Epidermal melanocyte (primary cell): ENCODE measurements around the gene TAF12.
"Not testable (repeated sequence)": the region's sequence is repeated elsewhere in the genome, so short reads cannot be mapped to it uniquely, and the experiment has no call there.

Experiments used
- DNase-seq: peaks from one replicate; pipeline ENCODE4 v3.0.0; 2011; ENCODE audit warnings: low spot score; ENCODE audit not compliant: insufficient read length

TAF12 gene

DNA sequence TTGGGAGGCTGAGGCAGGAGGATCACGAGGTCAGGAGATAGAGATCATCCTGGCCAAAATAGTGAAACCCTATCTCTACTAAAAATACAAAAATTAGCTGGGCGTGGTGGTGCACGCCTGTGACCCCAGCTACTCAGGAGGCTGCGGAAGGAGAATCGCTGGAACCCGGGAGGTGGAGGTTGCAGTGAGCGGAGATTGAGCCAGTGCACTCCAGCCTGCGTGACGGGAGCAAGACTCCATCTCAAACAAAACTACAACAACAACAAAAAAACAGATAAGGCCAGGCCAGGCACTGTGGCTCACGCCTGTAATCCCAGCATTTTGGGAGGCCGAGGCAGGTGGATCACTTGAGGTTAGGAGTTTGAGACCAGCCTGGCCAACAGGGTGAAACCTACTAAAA lies 2.5 kb upstream of the TAF12 start:
- not testable (repeated sequence) for DNase-seq

DNA sequence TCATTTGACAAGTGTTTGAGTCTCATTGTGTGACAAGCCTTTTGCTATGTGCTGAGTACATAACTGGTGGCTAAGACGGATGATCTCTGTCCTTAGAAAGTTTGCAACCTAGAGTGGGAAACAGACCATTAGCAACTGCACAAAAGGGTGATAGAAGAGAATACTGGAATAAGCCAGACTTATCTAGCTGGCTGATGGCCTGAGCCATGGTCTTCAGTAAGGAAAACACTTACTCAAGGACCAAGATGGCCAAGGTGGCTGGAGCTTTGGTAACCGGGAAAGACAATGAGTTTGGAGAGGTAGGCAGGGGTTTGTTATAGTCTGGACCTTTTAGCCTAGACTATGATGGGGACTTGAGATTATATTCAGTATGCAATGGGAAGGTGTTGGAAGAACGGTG lies 1.6 kb upstream of the TAF12 start:
- DNase-seq, result peak; percentile 8

DNA sequence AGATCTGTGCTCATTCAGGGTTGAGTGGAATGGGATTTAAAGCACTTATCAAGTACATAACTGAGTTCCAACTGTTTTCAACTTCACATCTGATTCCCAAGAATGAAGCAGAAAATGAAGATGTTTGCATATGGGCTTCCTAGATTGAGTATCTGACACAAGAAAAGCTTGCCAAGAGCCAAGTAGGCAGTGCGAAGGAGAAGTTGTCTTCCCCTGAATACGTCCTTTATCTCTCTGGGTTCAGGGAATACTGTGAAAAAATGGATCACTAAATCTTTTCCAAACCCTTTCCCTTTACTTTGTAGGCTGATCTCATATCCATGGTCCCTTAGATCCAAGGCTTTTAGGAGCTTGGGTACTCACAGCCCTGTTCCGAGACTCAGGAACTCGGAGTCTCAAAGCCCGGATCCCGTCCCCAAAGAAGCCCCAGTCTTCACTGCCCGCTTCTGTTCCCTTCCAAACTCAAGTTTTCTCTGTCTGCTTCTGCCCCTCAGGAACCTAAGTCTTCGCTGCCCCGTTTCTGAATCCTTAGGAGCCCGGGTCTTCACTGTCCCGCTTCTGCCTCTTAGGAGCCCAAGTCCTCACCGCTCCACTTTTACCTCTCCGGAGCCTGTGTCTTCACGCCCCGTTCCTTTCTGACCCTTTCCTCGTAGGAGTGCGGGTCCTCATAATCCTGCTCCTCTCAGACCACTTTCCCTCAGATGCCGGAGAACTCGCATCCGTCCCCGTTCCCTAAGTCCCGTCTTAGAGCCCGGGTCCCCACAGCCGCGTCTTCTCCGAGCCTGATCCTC lies 616 bp downstream of the TAF12 start:
- DNase-seq, result peak; percentile 44

DNA sequence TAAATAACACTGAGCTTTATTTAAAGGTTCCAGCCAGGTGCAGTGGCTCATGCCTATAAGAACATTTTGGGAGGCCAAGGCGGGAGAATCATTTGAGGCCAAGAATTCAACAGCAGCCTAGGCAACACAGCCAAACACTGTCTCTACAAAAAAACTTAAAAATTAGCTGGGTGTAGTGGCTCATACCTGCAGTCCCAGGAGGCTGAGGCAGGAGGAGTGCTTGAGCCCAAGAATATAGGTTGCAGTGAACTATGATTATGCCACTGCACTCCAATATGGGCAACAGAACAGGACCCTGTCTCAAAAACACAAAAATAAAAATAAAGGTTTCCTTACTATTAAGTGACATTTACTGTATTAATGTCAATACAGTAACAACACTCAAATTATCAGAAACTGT lies 2.1 kb downstream of the TAF12 start:
- DNase-seq, result no peak

DNA sequence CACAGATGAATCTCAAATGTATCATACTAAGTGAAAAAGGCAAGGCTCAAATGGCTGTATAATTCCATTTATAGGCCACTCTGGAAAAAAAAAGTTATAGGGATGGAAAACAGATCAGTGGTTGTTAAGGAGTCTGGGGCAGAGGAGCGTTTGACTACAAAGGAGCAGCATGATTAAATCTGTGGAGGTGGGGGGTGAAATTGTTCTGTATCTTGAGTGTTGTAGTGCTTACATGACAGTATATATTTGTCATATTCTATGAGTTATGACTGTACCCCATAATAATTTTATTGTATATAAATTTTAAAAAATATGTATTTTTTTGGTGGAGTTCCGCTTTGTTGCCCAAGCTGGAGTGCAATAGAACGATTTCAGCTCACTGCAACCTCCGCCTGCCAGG lies 10.3 kb downstream of the TAF12 start:
- peak; percentile 14 for DNase-seq

DNA sequence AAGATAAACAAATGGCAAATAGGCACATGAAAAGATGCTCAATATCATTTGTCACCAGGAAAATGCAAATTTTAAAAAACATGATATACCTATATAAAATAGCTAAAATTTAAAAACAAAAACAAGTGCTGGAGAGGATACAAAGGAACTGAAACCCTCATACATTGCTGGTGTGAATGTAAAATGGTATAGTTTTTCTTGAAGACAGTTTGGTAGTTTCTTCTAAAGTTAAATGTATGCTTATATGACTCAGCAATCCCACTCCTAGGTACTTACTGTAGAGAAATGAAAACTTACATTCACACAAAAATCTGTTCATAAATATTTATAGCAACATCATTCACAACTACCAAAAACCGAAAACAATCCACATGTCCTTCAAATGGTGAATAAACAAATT lies 11.2 kb downstream of the TAF12 start:
- no peak for DNase-seq

DNA sequence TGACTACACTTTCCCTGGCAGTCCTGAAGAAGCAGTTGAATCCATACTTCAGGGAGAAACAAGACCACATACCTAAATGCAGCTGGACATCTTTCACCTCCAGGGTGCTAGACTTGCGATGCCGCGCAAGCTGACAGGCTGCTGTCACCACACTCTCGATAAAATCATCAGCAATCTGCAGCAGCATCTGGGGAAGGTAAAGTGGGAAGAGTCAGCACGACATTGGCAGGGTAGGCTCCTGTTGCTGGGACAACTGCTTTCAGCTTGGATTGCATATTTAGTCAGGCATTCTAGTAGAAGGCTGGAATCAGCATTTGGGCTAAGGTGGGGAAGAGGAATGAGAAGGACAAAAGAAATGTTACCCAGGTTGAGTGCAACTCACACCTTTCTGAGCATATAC lies 29.7 kb downstream of the TAF12 start:
- DNase-seq, result no peak

DNA sequence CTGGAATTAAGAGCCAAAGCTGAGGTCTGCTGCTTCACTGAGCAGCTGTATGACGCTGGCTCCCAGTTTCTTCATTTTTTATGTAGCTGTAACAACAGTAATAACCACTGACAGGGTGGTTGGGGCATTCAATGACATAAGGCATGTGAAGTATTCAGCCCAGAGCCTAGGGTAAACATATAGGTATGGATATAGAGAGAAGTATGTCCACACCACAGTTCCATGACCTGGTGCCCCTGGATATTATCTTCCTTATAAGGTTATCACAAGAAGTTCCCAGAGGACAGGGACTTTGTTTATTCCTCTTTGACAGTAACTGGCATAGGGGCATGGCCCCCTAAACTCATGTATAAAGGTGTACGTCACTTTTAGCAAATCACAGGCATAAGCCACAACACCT lies 36.1 kb downstream of the TAF12 start:
- no peak for DNase-seq

DNA sequence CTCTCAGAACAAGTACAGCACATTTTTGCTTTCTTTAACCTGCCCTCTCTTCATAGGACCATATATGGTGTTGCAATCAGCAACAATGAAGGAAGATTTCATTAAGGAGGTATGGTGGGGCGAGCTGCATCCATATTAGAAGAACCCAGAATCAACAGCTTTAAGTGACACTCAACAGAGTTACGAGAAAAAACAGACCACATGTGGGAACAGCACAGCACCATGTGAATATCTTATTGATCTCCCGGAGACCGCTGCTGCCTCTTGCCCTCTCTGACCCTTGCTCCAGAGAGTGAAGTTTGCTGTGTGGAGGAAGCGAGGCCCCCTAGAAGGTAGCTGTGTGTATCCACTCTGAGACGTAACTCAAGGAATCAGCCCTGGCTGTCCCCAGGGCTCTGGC lies 37.9 kb downstream of the TAF12 start:
- no peak for DNase-seq

DNA sequence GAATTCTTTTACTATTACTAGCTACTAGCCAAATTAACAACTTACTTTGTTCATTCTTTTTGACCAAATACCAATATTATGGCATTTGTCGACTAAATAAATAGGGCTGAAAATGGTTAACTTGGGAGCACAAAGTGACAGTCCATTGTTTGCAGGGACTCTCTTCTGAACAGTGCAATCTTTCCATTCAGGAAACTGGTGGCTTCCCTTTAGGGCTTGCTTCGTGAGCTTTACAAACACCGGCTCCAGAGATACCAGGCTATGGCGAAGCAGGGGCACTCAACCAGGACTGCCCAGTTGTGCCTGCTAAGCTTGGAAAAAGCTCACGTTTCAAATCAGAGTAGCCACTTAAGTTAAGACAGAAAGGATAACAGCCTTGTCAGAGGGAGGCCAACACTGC lies 38.5 kb downstream of the TAF12 start:
- DNase-seq, result no peak

DNA sequence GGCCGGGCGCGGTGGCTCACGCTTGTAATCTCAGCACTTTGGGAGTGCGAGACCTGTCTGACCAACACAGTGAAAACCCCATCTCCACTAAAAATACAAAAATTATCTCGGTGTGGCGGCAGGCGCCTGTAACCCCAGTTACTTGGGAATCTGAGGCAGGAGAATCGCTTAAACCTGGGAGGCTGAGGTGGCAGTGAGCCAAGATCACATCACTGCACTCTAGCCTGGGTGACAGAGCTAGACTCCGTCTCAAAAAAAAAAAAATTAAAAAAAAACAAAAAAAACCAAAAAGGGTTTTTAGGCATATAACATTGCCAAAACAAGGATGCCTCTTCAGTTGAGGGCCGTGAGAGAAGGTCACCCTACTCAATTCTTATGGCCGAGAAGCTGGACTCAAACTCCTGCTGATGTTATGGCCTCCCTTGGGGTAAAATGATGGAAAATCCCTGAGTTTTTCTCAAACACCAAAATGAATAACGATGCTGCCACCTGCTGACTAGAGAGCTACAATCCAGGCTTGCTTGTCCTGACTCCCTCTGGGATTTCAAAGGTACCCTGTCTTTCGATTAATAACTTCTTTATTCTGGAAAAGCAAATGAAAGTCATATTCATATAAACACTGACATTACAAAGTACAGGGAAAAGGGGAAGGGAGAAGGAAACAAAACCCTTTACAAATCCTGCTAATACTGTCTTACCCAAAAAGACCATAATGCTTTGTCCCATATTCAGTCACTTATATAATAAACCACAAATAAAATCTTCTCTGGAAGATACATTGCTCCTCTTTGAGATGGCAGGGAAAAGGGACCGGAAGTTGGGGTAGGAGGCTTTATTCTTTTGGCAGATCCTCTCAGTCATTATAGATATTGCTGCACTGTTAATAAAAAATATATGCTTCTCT lies 40.1 kb downstream of the TAF12 start:
- peak; percentile 81 for DNase-seq

DNA sequence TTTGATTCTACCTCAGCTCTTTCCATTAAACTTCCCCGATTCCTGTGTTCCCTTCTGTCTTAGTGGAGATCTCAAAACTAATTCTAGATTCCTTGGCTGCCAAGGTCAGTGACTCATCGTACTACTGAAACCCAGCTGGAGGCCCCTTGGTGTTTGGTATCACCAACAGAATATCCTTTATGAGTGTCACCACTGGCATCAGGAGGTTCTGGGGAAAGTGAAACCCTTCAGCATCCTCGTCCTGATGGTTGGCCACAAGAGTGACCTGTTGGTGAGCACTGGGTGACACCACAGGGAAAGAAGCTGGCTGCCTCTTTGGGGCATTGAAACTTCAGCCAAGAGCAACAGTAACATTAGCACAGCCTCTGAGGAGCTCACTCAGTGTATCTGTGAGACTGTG lies 41.2 kb downstream of the TAF12 start:
- DNase-seq, result peak; percentile 74

DNA sequence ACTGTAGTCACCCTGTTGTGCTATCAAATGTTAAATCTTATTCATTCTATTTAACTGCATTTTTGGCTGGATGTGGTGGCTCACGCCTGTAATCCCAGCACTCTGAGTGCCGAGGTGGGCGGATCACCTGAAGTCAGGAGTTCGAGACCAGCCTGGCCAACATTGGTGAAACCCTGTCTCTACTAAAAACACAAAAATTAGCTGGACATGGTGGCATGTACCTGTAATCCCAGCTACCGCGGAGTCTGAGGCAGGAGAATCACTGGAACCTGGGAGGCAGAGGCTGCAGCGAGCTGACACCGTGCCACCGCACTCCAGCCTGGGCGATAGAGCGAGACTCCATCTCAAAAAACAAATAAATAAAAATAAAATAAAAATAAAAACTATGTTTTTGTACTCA lies 46.6 kb downstream of the TAF12 start:
- not testable (repeated sequence) for DNase-seq

DNA sequence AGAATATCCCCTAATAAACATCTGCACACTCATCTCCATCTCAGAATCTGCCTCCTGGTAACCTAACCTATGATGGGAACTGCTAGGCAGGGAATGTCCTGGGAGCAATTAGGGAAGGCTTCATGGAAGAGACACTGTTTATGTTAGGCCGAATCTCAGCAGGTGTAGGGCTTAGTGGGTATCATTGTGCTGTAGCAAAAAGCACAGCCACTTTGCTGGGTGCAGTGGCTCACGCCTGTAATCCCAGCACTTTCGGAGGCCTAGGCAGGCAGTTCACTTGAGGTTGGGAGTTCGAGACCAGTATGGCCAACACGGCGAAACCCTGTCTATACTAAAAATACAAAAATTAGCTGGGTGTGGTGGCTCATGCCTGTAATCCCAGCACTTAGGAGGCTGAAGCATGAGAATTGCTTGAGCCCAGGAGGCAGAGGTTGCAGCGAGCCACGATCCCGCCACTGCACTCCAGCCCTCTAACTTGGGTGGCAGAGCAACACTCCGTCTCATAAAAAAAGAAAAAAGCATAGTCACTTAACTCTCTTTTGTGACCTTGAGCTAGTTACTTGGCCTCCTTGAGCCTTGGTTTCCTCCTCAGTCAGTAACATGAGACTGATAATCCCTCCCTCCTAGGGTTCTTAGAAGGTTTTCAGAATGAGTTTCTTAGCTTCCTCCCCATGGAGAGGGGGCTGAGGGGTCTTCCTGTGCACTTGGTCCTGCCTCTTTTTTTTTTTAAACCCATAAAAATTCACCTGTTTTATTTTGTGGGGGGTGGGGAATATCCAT lies 47.3 kb downstream of the TAF12 start:
- DNase-seq, result no peak

DNA sequence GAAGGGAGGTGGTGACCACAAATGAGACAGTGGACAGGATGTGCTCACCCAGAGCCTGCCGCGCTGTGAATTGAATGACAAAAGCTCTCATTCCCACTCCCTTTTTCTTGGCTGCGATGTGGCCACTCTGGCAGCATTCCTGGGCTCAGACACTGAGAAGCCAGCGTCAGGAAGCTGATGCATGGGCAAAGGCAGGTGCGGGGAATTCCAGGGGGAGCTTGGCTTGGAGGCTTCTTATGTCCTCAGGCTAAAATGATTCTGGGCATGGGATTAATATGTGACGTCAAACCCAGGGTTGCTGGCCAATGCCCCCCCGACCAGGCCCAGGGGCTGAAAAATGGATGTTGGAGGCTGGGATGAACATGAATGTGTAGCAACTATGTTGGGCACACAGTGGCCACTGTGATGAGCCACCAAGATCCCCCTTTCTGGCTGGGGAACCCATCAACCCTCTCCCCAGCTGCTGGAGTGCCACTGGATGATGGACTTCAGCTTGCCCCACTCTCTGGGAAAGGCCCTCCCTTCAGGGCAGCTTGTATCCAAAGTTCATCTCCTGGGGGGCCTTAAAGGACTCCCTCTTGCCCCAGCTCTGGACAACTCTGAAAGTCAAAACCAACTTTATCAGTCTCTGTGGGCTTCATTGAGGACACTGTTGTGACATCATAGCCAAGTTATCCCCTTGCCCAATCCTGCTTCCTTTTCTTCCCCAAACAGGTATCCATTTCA lies 48.0 kb downstream of the TAF12 start:
- DNase-seq, result not testable (repeated sequence)

DNA sequence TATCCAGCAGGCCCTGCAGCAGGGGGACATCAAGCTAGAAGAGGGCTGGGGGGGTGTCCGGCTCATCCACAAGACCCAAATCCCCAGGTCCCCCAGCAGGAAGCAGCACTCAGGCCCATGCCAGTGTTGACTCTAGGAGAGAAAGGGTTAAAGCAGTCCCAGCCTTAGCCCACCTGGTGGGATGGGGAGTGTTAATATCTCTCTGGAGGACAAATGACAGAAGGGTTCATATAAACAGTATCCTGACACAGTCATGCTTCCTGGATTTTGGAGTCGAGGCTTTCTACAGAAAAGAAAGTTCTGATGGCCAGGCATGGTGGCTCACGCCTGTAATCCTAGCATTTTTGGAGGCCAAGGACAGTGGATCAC lies 48.9 kb downstream of the TAF12 start:
- not testable (repeated sequence) for DNase-seq

DNA sequence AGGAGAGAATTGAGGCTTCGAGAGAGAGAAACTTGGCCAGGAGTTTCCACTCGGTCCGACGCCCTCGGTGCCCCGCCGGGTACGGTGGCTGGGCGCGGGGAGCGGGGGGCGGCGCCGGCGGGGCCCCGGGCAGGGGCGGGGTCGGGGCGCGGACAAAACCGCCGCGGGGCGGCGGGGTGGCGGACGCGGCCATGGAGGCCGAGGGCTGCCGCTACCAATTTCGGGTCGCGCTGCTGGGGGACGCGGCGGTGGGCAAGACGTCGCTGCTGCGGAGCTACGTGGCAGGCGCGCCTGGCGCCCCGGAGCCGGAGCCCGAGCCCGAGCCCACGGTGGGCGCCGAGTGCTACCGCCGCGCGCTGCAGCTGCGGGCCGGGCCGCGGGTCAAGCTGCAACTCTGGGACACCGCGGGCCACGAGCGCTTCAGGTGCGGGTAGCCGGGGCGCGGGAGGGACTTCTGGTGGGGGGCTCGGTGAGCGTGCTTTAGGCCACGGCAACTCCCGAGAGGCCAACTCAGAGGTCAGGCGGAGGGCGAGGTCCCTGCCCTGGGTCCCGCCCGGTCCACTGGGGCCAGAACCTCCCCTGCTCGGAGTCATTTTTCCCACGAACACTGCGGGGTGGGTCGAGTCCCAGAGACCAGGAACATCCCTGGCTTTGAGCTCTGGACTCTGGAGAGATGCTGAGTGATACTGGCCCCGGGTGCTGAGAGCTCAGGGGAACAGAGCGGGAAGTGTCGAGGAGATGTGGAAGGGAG lies 50.4 kb downstream of the TAF12 start:
- no peak for DNase-seq

DNA sequence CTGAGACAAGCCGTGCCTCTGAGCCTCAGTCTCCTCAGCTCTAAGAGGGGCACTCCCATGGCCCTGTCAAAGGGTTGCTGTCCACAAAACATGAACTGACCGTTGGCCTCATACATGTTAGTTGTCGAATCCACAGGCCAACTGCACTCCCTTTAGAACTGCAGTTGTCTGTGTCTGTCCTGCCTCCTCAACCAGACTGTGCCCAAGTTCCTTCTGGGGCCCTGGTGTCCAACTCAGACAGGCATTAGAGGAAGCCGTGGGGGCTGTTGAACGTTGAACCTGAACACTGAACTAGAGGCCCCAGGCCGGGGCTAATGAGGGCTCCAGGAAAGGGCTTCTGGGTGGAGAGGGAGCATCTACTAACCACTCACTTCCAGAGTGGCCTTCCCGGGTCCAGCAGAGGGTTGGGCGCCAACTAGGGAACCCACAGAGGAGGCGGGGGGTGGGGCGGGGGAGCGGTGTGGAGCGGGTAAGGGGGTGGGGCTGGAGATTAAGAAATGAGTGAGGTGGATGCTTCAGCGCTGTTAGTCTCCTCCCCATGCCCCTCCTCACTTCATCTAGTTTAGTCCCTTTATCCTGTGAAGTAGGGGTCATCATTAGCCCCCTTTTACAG lies 51.1 kb downstream of the TAF12 start, which contains the start of gene RAB42:
Gene RAB42, plus strand, starts transcription at position 558 of the 613 bp plus-strand sequence. CDS start 247 bp downstream, outside the sequence.
- no peak for DNase-seq

DNA sequence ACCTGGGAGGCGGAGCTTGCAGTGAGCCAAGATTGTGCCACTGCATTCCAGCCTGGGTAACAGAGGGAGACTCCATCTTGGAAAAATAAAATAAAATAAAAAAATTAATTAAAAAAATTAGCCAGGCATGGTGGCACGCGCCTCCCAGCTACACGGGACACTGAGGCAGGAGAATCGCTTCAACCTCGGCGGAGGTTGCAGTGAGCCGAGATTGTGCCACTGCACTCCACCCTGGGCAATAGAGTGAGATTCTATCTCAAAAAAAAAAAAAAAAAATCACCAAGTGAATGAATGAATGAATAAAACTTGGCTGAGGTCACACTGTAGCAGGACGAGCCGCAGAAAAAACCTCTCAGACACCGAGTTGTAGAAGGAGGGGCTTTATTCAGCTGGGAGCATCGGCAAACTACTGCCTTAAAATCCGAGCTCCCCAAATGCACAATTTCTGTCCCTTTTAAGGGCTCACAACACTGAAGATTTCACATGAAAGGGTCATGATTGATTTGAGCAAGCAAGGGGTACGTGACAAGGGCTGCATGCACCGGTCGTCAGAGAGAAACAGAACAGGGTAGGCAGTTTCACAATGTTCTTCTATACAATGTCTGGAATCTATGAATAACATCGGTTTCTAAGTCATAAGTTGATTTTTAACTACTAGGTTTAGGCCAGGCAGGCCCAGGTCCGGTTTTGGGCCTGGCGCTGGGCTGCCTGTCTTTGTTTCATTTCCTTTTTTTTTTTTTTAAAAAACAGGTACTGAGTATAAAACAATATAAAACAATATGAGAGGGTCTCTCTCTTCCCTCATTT lies 56.1 kb downstream of the TAF12 start:
- DNase-seq, result not testable (repeated sequence)
